Activated CD4-positive, alpha-beta T cell treated with anti-CD3 and anti-CD28 coated beads, Interleukin-2, amount 50 U/mL, for 24 hours (primary cell): ENCODE data around the gene MTA3.

Experiments used
- DNase-seq, 2 donors: peaks; one replicate each; pipeline ENCODE4 v3.0.0-alpha.2; 2020; ENCODE audit warnings: low read depth in 1 of 2, low spot score in 1 of 2

MTA3 gene

DNA sequence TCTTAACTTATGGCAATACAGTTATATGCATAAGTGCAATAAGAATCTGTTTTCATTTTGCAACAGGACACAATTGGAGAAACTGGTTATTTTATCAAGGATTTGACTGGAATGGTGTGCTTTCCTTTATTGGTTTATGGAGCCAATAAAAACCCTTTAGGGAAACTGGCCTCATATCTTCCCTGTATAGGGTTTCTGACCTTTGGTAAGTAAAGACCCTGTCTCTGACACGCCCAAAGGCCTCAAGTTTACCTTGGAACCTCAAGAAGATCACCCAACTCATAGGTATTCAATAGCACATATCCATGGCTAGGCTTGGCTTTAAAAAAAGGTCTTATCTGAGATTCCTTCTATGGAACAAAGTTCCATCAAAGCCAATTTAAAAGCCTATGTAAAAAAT is 212.7 kb downstream of the MTA3 start:
- no peak for DNase-seq

DNA sequence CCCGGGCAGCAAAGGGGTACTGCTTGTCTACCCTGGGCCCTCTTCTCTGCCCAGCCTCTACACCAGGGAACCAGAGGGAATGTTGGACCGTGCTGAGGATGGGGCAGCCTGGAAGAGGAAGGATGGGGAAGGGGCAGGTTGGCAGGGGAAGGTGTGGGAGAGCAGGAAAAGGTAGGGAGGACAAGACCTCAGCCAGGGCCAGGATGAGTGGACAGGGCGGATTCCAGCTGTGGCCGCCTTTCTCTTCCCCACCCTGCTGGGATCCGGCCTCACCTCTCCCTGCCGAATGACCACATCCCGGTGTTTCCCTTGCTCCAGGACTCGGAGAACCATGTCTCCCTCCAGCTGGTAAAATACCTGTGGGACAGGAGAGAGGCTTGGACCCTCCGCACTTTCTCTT is 215.1 kb downstream of the MTA3 start:
- DNase-seq = no peak

DNA sequence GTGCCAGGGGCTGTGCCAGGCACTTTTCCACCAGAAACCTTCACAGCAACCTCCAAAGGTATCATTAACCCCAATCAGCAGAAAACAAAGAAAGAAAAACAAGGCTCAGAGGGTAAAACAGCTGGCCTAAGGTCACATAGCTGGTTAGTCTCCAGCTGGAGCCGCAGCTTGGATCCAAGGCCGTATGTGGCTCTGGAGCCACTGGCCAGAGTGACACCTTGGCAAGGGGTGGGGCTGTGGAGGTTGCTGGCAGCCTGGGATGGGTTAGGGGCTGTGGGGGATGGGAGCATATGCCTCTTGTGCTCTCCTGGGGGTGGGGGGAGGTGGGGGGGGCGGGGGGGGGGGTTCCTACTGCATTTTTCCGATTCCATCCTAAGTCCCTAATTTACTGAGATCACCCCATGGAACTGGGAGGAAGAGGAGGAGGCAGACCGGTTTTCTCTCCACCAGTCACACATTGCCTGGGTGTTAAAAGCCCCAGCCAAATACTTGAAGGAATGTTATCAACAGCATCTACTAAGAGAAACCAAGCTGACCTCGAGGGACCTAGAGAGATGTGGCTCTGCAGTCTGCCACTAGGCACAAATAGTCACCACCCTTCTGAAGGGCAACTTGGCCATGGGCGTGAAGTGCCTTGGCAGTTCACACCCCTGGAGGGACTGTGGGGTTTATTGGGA is 215.9 kb downstream of the MTA3 start:
- no peak for DNase-seq

DNA sequence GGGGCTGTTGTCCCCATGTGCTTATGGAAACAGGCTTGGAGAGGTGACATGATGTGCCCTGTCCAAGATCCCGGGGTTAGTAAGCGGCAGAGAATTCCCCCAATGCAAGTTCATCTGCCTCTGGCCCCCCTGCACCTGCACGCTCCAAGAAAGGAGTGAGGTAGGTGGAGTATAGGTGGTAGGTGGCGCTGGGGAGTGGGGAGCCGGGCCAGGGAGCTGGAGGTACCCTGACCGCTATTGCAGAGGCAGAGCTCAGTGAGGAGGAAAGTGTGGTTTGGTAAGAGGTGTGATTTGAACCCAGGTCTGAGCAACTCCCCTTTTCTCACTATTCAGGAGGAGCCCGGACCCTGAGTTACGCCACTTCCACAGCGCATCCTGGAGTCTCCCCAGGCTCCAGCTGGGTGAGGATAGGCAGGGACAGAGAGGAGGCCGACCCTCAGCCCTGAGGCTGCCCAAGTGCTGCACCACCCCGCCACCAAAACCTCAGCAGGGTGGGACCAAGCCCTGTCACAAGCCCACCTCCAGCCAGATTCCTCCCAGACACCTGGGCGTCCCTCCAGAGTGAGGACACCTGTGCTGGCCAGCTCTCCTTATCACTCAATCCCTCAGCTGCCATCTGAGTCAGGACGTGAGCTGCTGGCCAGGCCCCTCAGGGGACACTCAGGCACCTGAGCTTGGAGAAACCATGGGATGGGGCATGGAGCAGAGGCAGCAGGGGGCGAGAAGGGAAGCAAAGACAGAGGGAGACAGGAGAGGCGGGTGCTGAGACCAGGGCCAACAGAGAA is 218.3 kb downstream of the MTA3 start:
- DNase-seq = no peak

DNA sequence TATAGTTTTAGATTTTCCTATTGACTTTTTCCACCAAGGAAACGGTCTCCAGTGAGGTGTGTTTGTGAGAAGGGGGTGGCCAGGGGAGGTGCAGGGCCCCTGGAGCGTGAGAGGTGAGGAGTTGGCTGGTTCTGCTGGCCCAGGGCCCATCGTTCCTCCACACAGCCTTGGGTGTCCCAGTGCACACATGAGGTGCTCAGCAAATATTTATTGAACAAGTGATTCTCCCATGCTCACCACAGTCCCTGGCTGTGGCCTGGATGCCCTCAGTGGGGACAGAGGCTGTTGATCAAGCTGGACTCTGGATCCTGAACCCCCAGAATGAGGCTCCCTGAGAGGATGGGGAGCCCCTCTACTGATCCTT is 219.0 kb downstream of the MTA3 start:
- DNase-seq = no peak

DNA sequence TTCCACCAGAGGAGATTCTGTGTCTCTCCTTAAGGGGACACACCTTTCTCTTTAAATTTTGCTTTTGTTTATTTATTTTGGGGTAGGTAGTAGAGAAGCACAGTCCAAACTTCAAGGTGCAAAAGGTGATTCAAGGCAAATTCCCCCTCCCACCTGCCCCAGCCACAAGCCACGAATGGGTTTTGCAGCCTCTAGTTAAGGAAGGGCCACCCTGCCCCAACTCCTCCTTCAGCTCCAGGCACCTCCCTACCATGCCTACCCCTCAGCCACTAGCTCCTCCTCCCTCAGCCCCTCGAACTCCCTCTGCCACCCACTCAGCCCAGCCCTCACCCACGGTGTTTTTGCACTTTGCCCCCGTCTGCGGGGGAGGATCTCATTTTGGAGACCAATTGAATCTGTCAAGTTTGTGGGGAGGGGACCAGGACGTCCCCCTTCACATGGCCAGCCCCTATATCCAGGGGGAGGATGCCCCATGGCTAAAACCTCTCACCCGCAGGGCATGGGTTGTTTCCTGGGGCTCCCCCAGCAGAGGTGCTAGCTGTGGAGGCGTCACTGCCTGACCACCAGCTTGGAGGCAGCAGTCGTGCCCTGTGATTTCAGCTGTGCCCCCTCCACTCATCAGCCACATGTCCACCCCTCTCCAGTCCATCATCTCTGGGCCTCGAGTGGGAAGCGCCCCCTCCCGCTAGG is 219.5 kb downstream of the MTA3 start:
- DNase-seq = no peak

DNA sequence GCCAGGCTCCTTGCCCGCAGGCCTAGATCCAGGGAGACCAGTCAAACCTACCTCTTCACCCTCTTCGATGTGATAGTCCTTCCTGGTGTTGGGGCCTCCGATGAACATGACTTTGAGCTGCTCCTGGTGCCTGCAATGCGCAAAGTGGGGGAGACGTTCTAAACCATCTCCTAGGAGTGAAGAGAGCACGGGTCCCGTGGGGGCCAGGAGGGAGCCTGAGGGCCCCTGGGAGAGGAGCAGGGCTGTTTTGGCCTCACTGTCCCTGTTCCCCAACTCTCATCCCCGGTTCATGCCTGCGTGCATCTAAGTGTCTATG is 220.0 kb downstream of the MTA3 start:
- no peak for DNase-seq

DNA sequence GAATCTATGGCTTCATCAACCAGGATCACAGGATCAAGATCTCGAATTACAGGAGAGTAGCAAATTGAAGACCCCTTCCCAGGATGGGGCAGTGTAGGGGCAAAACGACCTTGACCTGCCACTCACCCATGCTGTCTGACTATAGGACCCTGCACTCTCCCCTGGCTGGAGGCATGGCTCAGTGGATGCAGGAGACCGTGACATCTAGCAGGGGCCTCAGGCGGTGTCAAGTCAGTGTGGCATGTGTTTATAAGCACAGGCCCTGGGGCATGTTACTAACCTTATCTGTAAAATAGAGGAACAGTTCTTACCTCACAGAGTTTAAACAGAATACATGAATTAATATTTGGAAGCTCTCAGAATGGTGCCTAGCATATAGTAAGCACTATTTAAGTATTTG is 220.4 kb downstream of the MTA3 start:
- no peak for DNase-seq

DNA sequence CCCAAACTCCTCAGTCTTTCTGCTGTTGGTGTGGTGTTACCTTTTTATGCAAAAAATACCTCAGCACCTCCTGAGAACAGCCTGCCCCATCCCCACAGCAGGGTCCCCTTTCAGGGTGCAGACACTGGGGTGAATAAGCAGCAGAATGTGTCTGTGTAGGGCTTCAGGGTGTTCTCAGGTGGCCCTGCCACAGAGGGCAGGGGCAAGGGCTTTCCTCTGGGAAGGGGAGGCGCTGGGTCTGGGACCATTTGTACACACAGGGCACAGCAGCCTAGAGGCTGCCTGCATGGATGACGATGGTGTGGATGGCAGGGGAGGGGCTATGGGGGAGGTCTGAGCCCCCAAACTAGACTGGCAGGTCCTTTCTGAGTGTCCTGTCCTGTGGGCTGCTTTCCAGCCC is 221.3 kb downstream of the MTA3 start:
- DNase-seq = no peak

DNA sequence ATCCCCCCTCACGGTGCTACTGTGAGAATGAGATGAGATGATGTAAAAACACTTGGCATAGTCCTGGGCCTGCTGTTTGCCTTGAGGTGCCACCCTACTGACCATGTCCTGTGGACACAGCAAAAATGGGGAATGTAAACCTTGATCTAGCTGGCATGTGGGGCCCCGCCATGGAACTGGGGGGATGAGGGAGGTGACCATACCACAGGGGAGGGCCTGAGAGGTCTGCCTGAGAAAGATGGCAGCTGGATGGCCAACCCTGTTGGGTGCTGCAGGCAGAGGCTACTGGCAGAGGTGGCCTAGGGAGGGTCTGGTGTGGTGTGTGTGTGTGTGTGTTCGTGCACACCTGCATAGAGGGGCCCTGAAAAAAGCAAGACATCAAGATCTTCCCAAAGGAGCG is 223.2 kb downstream of the MTA3 start:
- no peak for DNase-seq

DNA sequence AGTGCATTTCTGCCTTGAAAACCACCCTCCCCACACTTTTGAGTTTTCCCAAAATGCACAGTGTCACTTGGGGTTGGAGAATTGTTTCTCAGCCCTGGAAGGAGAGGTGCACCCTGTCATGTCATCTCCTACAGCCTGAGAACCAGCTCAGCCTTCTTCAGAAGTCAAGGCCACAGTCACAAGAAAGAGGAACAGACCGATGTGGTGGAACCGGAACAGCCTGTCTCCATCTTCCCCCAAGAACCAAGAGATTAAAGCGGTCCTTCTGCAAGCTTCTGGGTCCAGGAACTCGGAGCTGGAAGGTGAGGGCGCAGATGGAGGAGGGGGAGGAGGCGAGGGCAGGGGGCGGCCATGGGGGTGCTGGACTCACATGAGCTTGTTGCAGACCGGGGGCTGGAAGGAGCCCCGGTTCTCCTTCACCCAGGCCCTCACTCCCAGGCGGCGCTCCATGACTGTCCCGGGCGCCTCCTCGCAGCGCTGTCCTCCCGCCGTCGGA is 223.7 kb downstream of the MTA3 start:
- DNase-seq = no peak

DNA sequence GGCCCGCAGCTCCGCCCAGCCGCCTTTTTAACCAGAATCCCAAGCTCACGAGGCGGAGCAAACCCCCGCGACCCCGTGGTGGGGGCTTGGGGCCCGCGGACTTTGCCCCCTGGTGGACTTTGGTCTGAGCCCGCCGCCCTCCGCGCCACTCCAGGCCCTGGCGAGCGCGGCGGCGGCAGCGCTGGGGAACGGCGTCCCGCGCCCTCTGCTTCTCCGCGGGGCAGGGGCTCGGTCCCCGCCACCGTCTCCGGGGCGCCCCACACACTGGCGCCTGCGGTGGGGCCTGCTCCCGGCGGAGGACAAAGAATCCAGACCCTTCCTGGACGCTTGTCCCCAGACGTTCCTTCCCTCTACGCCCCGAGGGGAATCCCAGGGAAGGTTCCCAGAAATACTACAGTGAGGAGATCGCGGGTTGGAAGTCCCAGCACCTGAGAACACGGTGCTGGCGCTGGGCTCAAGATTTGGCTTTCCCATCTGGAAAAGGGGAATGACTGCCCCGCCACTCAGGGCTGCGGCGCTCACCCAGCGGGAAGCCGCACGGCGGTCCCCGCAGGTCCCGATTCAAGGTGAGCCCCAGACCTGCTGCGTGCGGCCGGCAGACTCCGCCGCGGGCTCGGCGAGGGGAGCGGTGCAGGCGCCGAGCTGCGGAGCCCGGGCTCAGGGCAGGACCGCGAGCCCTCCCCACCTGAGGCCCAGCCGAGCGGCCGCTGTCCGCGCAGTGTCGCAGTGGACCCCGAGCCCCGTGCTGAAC is 224.3 kb downstream of the MTA3 start, which contains the start of gene HAAO:
HAAO (minus strand) TSS at position 1 of the 751 bp plus-strand sequence. CDS start 47 bp downstream, outside the sequence.
- DNase-seq = no peak

DNA sequence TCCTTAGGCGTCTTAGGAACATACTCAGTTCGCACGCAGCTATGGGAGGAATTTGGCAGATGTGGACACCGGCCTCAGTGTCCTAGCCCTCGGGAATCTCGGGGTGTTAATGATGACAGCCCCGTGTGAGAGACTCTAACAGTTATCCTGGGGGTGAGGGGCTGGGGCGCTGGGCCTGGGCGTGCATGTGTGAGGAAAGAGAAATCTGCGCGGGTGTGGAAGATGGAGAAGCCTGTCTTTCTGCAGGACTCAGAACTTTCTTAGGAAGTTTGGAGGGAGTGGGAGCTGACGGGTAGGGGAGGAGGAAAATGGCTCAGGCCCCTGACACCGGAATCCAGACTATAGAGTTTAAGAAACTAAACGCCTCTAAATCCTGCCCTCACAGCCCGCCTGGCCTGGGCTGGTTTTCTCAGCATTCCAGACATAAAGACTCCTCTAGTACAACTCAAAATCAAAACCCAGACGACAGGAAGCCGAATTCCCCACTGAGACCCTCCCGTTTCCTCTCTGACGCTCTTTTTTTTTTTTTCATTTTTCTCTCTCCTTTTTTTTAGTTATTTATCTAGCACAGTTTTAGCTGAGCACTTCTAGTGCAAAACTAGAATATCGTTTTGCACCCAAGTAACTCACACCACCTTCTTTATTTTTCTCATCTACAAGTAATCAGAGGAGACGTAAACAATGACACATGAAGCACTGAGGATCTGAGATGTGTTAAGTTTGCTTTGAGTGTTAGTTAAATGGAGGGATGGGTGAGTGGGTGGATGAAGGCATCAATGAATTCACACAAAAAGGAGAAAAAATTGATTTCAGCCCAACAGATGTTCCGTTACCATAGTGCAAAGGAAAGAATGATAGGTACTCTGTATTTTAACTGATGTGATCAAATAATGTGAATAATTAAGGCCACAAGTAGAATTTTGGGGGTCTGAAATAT is 225.2 kb downstream of the MTA3 start:
- DNase-seq = no peak

DNA sequence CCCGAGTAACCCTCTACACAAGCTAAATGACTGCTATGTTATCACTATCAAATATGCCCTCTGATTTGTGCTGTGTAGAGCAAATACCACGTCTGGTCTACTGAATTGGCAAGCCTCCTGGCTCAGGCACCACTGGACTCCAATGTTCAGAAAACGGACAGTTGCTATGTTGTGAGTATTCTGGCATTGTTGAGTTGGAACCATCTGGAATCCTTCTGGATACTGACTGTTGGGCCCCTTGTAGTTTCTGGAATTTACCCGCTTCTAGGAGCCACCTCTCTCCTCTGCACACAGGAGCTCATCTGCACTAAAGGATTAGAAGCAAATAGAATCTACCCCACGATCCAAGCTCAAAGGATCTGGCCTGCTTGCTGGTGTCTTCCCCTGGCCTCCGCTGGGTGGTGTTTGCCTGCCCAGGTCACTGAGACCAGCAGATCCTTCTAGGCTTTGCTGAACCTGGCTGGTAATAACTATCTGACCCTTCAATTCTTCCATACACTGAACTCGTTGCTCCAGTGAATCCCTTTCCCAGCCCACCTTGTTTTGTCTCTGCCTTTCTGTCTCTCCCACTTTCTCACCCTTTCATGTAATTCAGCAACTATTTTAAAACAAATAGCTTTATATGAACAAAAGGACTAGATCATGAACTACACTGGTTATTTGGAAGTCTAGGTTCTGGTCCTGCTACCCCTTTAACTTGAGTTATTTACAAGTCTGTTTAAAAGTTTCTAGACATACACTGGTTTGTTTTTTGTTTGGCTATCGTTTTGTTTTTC is 226.0 kb downstream of the MTA3 start:
- DNase-seq = no peak

DNA sequence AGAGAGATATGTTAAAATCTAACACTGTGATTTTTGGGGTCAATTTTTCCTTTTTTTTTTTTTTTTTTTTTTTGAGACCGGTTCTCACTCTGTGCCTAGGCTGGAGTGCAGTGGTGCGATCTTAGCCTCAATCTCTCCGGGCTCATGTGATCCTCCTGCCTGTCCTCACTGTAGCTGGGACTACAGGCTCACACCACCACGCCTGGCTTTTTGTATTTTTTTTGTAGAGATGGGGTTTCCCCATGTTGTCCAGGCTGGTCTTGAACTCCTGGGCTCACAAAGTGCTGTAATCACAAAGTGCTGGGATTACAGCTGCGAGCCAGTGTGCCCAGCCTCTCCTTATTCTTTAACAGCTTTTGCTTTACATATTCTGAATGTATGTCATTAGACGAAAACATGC is 226.8 kb downstream of the MTA3 start:
- no peak for DNase-seq

DNA sequence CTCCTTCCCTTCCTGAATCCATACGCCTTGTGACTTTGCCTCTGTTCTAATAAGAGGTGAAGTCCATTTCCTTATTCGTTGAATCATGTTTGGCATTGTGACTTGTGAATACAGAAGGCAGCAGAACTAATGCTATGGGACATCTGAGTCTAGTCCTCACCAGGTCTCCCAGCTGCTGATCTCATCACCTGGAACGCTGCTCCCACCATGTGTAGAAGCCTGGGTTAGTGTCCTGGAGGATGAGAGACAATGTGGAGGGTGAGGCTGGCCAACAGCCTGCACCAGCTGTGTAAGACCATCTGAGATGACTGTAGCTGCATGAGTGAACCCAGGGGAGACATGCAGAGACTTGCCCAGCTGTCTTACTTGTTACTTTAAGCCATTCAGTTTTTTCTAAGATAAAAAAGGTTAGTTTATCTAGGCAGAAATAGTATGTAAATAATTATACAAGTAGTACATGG is 227.4 kb downstream of the MTA3 start:
- DNase-seq = no peak

DNA sequence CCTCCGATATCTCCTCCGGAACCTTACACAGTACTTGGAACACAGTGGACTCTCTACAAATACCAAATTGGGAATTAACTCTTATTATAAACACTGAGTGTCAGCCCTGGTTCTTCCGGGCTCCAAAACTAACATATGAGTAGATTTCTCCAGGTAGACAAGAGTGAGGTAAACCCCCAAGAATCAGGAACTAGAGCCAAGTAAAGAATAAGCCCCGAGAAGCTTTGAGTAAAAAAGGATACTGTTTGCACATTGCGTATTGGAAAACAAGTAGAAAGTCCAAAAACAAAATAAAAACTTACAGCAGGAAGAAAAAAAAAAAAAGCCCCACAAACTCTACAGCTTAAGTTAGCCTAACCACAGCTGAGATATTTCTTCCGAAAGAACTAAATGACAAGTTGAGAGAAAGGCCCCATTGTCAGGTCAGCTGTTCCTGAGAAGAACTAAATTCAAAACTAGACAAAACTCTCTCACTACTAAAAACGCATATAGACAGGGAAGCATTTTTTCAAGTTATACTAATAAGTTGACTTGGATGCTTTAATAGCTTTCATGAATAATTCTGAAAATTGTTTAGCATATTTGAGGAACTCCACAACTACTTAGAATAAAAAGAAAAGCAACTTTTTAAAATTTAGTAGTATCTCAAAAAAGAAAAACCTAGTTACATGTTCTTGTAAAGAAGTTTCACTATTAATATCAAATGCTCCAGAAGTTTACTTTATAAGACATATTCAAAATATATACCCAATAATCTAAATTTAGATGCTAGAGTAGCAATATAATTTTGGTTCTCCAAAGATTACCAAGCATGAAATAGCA is 228.2 kb downstream of the MTA3 start:
- no peak for DNase-seq

DNA sequence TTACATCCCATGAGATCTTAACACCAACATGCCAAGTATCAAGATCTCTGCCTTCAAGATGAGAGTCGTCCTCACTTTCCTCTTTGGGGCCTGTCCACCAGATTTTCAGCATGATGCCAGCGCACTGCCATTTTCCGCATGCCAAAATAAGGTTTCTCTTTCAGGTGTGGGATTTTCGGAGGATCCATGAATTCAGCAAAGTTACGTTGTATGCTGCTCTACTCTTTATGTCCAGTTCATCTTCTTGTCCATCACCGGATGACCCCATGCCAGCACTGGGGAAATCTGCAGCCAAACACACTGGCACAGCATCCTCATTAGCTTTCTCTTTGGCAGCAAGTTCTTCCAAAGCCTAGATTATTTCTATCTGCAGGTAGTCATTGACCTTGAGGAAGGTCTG is 228.8 kb downstream of the MTA3 start:
- DNase-seq = no peak

DNA sequence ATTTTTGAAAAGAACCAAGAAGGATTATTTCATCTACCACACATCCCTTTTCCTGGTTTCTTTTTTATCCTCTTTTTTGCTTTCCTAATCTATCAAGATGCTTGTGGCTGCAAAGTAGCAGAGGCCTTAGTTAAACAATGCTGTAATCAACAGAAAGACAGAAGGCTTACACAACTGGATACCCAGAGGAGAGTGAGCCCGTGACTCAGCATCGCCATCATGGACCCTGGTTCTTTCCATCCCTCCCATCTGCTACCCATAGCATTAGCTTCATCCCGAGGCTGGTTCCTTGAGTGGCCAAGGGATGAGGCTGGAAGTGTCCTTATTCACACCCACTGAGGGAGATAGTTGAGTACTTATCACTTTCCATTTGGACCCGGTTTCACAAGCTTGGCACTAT is 231.4 kb downstream of the MTA3 start:
- no peak for DNase-seq
